KMS-11 (cell line): ENCODE data around the gene PDS5B.

ENCODE experiments used
- H2AFZ ChIP-seq: fragments of 200-600 bp; sonication (generic); 2 replicates; pipeline ENCODE4 v1.6.1; 2016; ENCODE audit warnings: antibody characterized with exemption, mixed run types, low read depth
- H3K27ac ChIP-seq: fragments of 200-600 bp; sonication (generic); 2 replicates; pipeline ENCODE4 v1.6.1; 2016; ENCODE audit warnings: mild to moderate bottlenecking, mixed run types
- H3K27me3 ChIP-seq: fragments of 200-600 bp; sonication (generic); 2 replicates; pipeline ENCODE4 v1.6.1; 2017; ENCODE audit warnings: mild to moderate bottlenecking, low read depth, mixed run types, moderate library complexity; ENCODE audit not compliant: insufficient read depth
- H3K36me3 ChIP-seq: fragments of 200-600 bp; sonication (generic); 2 replicates; pipeline ENCODE4 v1.6.1; 2017; ENCODE audit warnings: mild to moderate bottlenecking, mixed run types; ENCODE audit not compliant: insufficient read depth
- H3K4me1 ChIP-seq: fragments of 200-600 bp; sonication (generic); 2 replicates; pipeline ENCODE4 v1.6.1; 2016; ENCODE audit warnings: mild to moderate bottlenecking, low read depth, mixed run types; ENCODE audit not compliant: poor library complexity, severe bottlenecking
- H3K4me2 ChIP-seq: fragments of 200-600 bp; sonication (generic); 2 replicates; pipeline ENCODE4 v1.7.0; 2016; ENCODE audit warnings: mild to moderate bottlenecking, mixed run types
- H3K4me3 ChIP-seq: fragments of 200-600 bp; sonication (generic); IDR thresholded peaks from 2 replicates; pipeline ENCODE4 v1.6.1; 2017; ENCODE audit warnings: low read depth, low read length, mixed read lengths; ENCODE audit not compliant: insufficient read depth
- H3K79me2 ChIP-seq: fragments of 200-600 bp; sonication (generic); 2 replicates; pipeline ENCODE4 v1.6.1; 2016; ENCODE audit warnings: low read depth, mixed run types; ENCODE audit not compliant: insufficient read depth
- H3K9ac ChIP-seq: fragments of 200-600 bp; sonication (generic); 2 replicates; pipeline ENCODE4 v1.6.1; 2016; ENCODE audit warnings: mild to moderate bottlenecking, mixed run types
- H4K20me1 ChIP-seq: fragments of 200-600 bp; sonication (generic); 2 replicates; pipeline ENCODE4 v1.6.1; 2016; ENCODE audit warnings: mild to moderate bottlenecking, mixed run types; ENCODE audit not compliant: insufficient read depth
- TF ChIP-seq, protein P1 (sequence below): fragments of 200-600 bp; sonication (generic); conservative IDR thresholded peaks from 2 replicates; pipeline ENCODE4 v1.6.1; 2017; ENCODE audit warnings: low read depth, mild to moderate bottlenecking, antibody characterized with exemption, low read length, moderate library complexity, mixed read lengths

Gene PDS5B

GRCh38 chr13:32586080-32586900 is at the start of gene PDS5B:
PDS5B (plus strand) TSS chr13:32586452; CDS start chr13:32648773, 62,321 bp downstream.
- peaks cover 21% of the 10 kb centered on the region for H3K4me1 ChIP-seq
- peak within 1 kb of the TSS; percentile 84 for H3K9ac ChIP-seq
- TF ChIP-seq, protein P1, sequence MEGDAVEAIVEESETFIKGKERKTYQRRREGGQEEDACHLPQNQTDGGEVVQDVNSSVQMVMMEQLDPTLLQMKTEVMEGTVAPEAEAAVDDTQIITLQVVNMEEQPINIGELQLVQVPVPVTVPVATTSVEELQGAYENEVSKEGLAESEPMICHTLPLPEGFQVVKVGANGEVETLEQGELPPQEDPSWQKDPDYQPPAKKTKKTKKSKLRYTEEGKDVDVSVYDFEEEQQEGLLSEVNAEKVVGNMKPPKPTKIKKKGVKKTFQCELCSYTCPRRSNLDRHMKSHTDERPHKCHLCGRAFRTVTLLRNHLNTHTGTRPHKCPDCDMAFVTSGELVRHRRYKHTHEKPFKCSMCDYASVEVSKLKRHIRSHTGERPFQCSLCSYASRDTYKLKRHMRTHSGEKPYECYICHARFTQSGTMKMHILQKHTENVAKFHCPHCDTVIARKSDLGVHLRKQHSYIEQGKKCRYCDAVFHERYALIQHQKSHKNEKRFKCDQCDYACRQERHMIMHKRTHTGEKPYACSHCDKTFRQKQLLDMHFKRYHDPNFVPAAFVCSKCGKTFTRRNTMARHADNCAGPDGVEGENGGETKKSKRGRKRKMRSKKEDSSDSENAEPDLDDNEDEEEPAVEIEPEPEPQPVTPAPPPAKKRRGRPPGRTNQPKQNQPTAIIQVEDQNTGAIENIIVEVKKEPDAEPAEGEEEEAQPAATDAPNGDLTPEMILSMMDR: peak; percentile 57
- no peaks in the 10 kb centered on the region for H3K36me3 ChIP-seq
- H4K20me1 ChIP-seq: peaks cover 18% of the 10 kb centered on the region
- H3K4me2 ChIP-seq: peak within 1 kb of the TSS; percentile 97
- peaks cover 41% of the 10 kb centered on the region for H3K79me2 ChIP-seq
- H3K27ac ChIP-seq: peak within 1 kb of the TSS; percentile 86
- no peak within 1 kb of the TSS for H3K4me3 ChIP-seq
- no peaks in the 10 kb centered on the region for H3K27me3 ChIP-seq
- H2AFZ ChIP-seq: peak within 1 kb of the TSS; percentile 90

DNA sequence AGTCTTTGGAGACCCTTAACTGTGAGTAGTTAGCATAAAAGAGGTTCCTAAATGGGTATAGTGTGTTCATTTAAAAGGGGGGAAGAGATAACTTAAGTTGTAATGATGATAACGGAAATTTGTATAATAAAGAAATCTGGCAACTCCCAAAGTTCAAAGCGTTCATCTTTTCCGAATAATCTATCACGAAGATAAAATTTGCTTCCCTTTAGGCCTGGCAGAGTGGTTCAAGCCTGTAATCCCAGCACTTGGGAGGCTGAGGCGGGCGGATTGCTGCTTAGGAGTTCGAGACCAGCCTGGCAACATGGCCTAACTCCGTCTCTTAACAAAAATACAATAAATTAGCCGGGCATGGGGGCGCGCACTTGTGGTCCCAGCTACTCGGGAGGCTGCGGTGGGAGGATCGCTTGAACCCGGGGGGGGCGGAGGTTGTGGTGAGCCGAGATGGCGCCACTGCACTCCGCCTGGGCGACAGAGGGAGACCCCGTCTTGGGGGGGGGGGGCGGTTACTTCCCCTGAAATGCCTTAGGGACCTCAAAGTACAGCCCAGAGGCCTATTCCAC is 48.6 kb upstream of the PDS5B start:
- peaks cover 14% of the 10 kb centered on the region for H3K79me2 ChIP-seq
- peak overlapping the region; percentile 75 for H3K9ac ChIP-seq
- H3K27ac ChIP-seq: peak overlapping the region; percentile 83
- no peak overlapping the region for H3K4me3 ChIP-seq
- H3K36me3 ChIP-seq: peaks cover 6% of the 10 kb centered on the region; the same call in 1 of the 2 replicates
- no peaks in the 10 kb centered on the region for H3K27me3 ChIP-seq
- H2AFZ ChIP-seq: peak overlapping the region; percentile 73; the same call in 1 of the 2 replicates
- no peaks in the 10 kb centered on the region for H4K20me1 ChIP-seq
- TF ChIP-seq, protein P1: no peak
- peak overlapping the region; percentile 44; the same call in 1 of the 2 replicates for H3K4me2 ChIP-seq
- H3K4me1 ChIP-seq: peaks cover 8% of the 10 kb centered on the region

DNA sequence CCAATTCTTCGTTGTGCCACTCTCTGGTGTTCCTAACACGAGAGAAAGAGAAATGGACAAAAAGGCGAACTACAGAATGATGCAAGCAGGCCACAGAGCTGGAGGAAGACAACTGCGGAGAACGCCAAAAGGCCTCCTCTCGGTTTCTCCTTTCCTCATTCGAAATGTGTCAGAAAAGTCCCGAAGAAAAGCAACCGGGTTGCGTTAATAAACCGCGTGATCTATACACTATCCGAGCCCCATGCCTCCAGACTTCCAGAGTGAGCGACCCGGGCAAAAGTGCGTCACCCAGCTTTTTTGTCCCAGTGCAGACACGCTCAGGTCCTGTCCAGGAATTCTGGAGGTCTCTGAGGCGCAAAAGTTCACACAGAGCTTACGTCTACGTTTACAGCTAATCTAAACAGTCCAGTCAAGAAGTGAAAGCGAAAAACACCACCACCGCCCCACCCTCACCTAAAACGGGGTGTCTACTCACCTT is 48.1 kb upstream of the PDS5B start:
- peaks cover 14% of the 10 kb centered on the region for H3K79me2 ChIP-seq
- H3K27me3 ChIP-seq: no peaks in the 10 kb centered on the region
- H4K20me1 ChIP-seq: no peaks in the 10 kb centered on the region
- H3K4me2 ChIP-seq: peak overlapping the region; percentile 44; the same call in 1 of the 2 replicates
- peak overlapping the region; percentile 75 for H3K9ac ChIP-seq
- H3K36me3 ChIP-seq: peaks cover 6% of the 10 kb centered on the region; the same call in 1 of the 2 replicates
- TF ChIP-seq, protein P1: no peak
- H3K4me3 ChIP-seq: no peak overlapping the region
- H3K27ac ChIP-seq: peak overlapping the region; percentile 83
- peaks cover 8% of the 10 kb centered on the region for H3K4me1 ChIP-seq
- peak overlapping the region; percentile 73 for H2AFZ ChIP-seq

GRCh38 chr13:32538621-32539246 is 47.5 kb upstream of the PDS5B start, which contains the start of gene N4BP2L2:
N4BP2L2 (minus strand) TSS chr13:32538795; CDS start chr13:32537027, 1,768 bp downstream.
- Histone ChIP-seq H3K36me3 (peaks cover 6% of the 10 kb centered on the region; the same call in 1 of the 2 replicates), H3K4me3 (no peak within 1 kb of the TSS), H3K27me3 (no peaks in the 10 kb centered on the region), H2AFZ (peak within 1 kb of the TSS; percentile 73), H3K4me1 (peaks cover 8% of the 10 kb centered on the region), H3K27ac (peak within 1 kb of the TSS; percentile 83), H3K79me2 (peaks cover 14% of the 10 kb centered on the region), H3K9ac (peak within 1 kb of the TSS; percentile 75), H3K4me2 (peak within 1 kb of the TSS; percentile 63), H4K20me1 (no peaks in the 10 kb centered on the region)
- TF ChIP-seq, protein P1: peak; percentile 25; the same call in 1 of the 2 replicates
